ENCODE measurements around the gene MEGF11.

DNA sequence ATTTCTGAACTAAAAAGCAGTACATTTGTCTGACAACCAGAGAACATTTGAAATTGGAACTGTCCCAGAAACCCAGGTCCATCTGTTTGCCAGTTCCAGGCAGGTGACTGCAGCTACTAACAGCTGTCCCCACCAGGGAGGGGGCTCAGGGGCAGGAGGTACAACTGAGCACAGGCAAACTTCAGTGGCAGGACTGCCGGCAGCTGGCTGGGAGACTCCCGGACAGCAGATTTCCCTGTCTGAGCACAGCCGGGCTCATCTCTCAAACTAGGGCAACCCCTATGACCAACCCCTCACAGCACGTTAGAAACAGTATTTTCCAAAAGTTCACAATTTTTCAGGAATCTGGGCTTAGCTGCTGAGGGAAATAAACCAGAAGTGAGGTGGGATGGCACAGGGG is 88.8 kb downstream of the MEGF11 start:
- no peak for TF ChIP-seq YY1 (IDR thresholded peaks at IDR 0.05; ENCODE audit: insufficient read depth, insufficient read length)
- TF ChIP-seq ZNF274 (IDR thresholded peaks at IDR 0.05; ENCODE audit: low read depth, low read length): no peak
- TF ChIP-seq SUZ12 (IDR thresholded peaks at IDR 0.05; ENCODE audit: extremely low read depth, insufficient read depth, insufficient read length): no peak
